GM12878 (cell line): ENCODE measurements around the gene GRB10. TPM values are rescaled to one million over a fixed set of nuclear protein-coding genes. Genes with fewer than 3 reads are reported as not detected.

Experiments
- CHD2 ChIP-seq: IDR thresholded peaks from 2 replicates; pipeline ENCODE4 v1.6.1; 2011; ENCODE audit warnings: low read depth, low read length, improper control_type of control experiment, borderline replicate concordance
- CUX1 ChIP-seq: IDR thresholded peaks from 2 replicates; pipeline ENCODE4 v1.6.1; 2012; ENCODE audit warnings: improper control_type of control experiment, low read depth, low read length; ENCODE audit not compliant: insufficient replicate concordance
- FOXM1 ChIP-seq: IDR thresholded peaks from 2 replicates; pipeline ENCODE4 v1.6.1; 2012; ENCODE audit warnings: low read depth, mild to moderate bottlenecking, inconsistent platforms, low read length, moderate library complexity
- NFXL1 ChIP-seq: fragments of 450-650 bp; IDR thresholded peaks from 2 replicates; pipeline ENCODE4 v1.6.1; 2017; ENCODE audit warnings: antibody characterized with exemption, mild to moderate bottlenecking, borderline replicate concordance
- RELA ChIP-seq: fragments of 450-650 bp; IDR thresholded peaks from 2 replicates; pipeline ENCODE4 v1.8.0; 2014; ENCODE audit warnings: borderline replicate concordance; ENCODE audit not compliant: partially characterized antibody
- USF1 ChIP-seq: IDR thresholded peaks from 2 replicates; pipeline ENCODE4 v1.6.1; 2011; ENCODE audit warnings: borderline replicate concordance, low read depth, mild to moderate bottlenecking, moderate library complexity, mixed read lengths, low read length; ENCODE audit not compliant: insufficient read depth; ENCODE audit errors: extremely low read length
- USF2 ChIP-seq: IDR thresholded peaks from 2 replicates; pipeline ENCODE4 v1.6.1; 2011; ENCODE audit warnings: low read depth, low read length, improper control_type of control experiment, borderline replicate concordance
- ZNF207 ChIP-seq: fragments of 450-650 bp; IDR thresholded peaks from 2 replicates; pipeline ENCODE4 v1.6.1; 2014; ENCODE audit warnings: antibody characterized with exemption, mild to moderate bottlenecking, borderline replicate concordance
- polyA plus RNA-seq, 11 experiments: library from polyadenylated mRNA; depleted of rRNA in 4 of 11; unstranded in 6 of 11; stranded (reverse) in 5 of 11; fragments of >200 nt; fragmentation: Nextera tagmentation in 4 of 11; fragmentation: Illumina TruSeq in 1 of 11; extraction: Ambion mirVana in 4 of 11; extraction: Trizol in 1 of 11; gene quantifications; 1 replicate in 1 of 11; 2 replicates in 10 of 11; pipeline versions ENCODE4 v1.2.1 to v1.2.3, GENCODE V29; 2011 to 2016; ENCODE audit warnings: inconsistent platforms in 2 of 11, missing spikeins in 2 of 11, low read depth in 1 of 11
- total RNA-seq, 4 experiments: library from RNA; depleted of rRNA in 3 of 4; stranded (reverse); fragments of >200 nt in 3 of 4; fragmentation: Illumina TruSeq in 1 of 4; extraction: Trizol in 1 of 4; gene quantifications; 2 replicates each; pipeline versions ENCODE4 v1.2.1 to v1.2.3, GENCODE V29; 2013 to 2021

Gene GRB10
- total and polyA plus RNA-seq, 10 of the 15 experiments (the other 5 are each of a cell fraction or from before 2014, with no cell fraction given), result 0.04 to 0.33 TPM; not detected in 8

GRCh38 chr7:50598460-50599343, 184.0 kb downstream of the GRB10 start (continued):
- TF ChIP-seq USF1 (no peak), CUX1 (no peak), CHD2 (no peak), NFXL1 (no peak), USF2 (no peak), FOXM1 (no peak), ZNF207 (no peak), RELA (no peak)
